Activated T-cell treated with anti-CD3 and anti-CD28 coated beads, Interleukin-2, amount 50 U/mL, for 4 hours (primary cell): ENCODE data around the gene SOX9. TPM values are rescaled to one million over a fixed set of nuclear protein-coding genes. Genes with fewer than 3 reads are reported as not detected.

ENCODE experiments used
- ATAC-seq, 2 donors: fragments of 200-7000 bp; cut with Tn5 transposase; one replicate each; pipeline ENCODE4 v1.10.0; 2021
- DNase-seq: peaks from one replicate; pipeline ENCODE4 v3.0.0-alpha.2; 2020
- H3K27me3 Mint-ChIP-seq: one replicate; pipeline ENCODE4 v1.8.0; 2021; ENCODE audit warnings: low read depth, mixed read lengths
- H3K36me3 Mint-ChIP-seq: one replicate; pipeline ENCODE4 v1.8.0; 2022; ENCODE audit warnings: mixed read lengths; ENCODE audit not compliant: insufficient read depth
- H3K4me1 Mint-ChIP-seq: one replicate; pipeline ENCODE4 v1.8.0; 2021; ENCODE audit warnings: low read depth, mixed read lengths
- H3K4me3 Mint-ChIP-seq: one replicate; pipeline ENCODE4 v1.8.0; 2021; ENCODE audit warnings: mild to moderate bottlenecking, moderate library complexity, mixed read lengths
- H3K9me3 Mint-ChIP-seq: one replicate; pipeline ENCODE4 v1.8.0; 2021; ENCODE audit warnings: mixed read lengths
- total RNA-seq, 3 donors: library from RNA; stranded (reverse); gene quantifications; one replicate each; pipeline ENCODE4 v1.2.1, GENCODE V29; 2021

Gene SOX9
- total RNA-seq, 3 donors from 2014 or later: 0.08 to 0.16 (median 0.15) TPM

GRCh38 chr17:72173499-72174116, 52.8 kb downstream of the SOX9 start:
- DNase-seq: no peak
- Mint-ChIP-seq H3K36me3 (no peaks in the 10 kb centered on the region), H3K4me3 (no peak overlapping the region)

DNA sequence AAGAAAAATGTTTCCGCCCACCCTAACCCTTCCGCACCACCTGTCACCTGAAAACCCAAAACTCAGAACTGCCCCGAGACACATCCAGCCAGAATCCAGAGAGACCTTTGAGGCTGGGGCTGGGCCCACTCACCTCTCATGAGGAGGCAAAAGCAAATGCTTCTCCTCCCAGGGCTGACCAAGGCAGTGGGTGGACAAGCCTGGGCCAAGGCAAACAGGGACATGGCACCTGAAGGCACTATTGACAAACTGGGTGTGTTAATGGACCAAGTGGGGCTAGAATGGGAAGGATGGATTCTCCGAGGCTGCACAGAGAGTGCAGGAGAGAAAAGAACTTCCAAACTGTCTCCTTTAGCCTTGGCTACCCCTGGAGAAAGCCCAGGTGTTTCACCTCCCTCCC, 54.4 kb downstream of the SOX9 start:
- ATAC-seq: no peak
- H3K36me3 Mint-ChIP-seq: no peaks in the 10 kb centered on the region
- DNase-seq: no peak

More at GRCh38 chr17:72173499-72174116, 52.8 kb downstream of the SOX9 start:
- H3K4me1 Mint-ChIP-seq: no peaks in the 10 kb centered on the region
- H3K27me3 Mint-ChIP-seq: peaks cover 6% of the 10 kb centered on the region
- no peaks in the 10 kb centered on the region for H3K9me3 Mint-ChIP-seq
- no peak for ATAC-seq

More for the DNA sequence above, 54.4 kb downstream of the SOX9 start:
- no peaks in the 10 kb centered on the region for H3K9me3 Mint-ChIP-seq
- H3K4me1 Mint-ChIP-seq: no peaks in the 10 kb centered on the region
- no peak overlapping the region for H3K4me3 Mint-ChIP-seq
- H3K27me3 Mint-ChIP-seq: peaks cover 6% of the 10 kb centered on the region
